ENCODE measurements around the gene EXOC3.

The EXOC3 gene

GRCh38 chr5:446066-446882 is 3.3 kb downstream of the EXOC3 start:
- POLR2A ChIA-PET: no interaction called here
- DNase-seq (ENCODE audit: low read depth, low spot score): no peak
- H3K4me3 ChIP-seq (ENCODE audit: low read depth, low read length): no peak overlapping the region
- CTCF ChIA-PET: interaction anchor here (0.8 to 5.3 kb wide), 30 partner anchors 9 to 1199 kb away, joined by 3 to 45 read pairs (median 4); partner anchors contain the start of gene AHRR
- no peak for TF ChIP-seq CTCF (IDR thresholded peaks at IDR 0.05; ENCODE audit: insufficient read depth, low read length, missing control alignments)

GRCh38 chr5:446883-447263 is 3.9 kb downstream of the EXOC3 start:
- ChIA-PET CTCF (interaction anchor here (0.8 to 5.3 kb wide), 30 partner anchors 9 to 1199 kb away, joined by 3 to 45 read pairs (median 4); partner anchors contain the start of gene AHRR), POLR2A (no interaction called here)
- no peak for DNase-seq (ENCODE audit: low read depth, low spot score)
- peak; percentile 46 for TF ChIP-seq CTCF (IDR thresholded peaks at IDR 0.05; ENCODE audit: insufficient read depth, low read length, missing control alignments)
- H3K4me3 ChIP-seq (ENCODE audit: low read depth, low read length): no peak overlapping the region

- TF ChIP-seq CTCF (IDR thresholded peaks at IDR 0.05; ENCODE audit: insufficient read depth, low read length, missing control alignments): no peak
- no peak overlapping the region for H3K4me3 ChIP-seq (ENCODE audit: low read depth, low read length)
- CTCF ChIA-PET: interaction anchor here (0.9 to 5.3 kb wide), 21 partner anchors 10 to 458 kb away, joined by 3 to 45 read pairs (median 5); partner anchors contain the start of gene AHRR
- no peak for DNase-seq (ENCODE audit: low read depth, low spot score)
- POLR2A ChIA-PET: no interaction called here
Observed at GRCh38 chr5:447501-447900, 4.5 kb downstream of the EXOC3 start.

- ChIA-PET POLR2A (no interaction called here), CTCF (interaction anchor here (0.7 to 5.3 kb wide), 9 partner anchors 8 to 719 kb away, joined by 3 to 45 read pairs (median 5); no protein-coding TSS in a partner anchor)
- DNase-seq (ENCODE audit: low read depth, low spot score): no peak
Observed at GRCh38 chr5:448061-448765, 5.2 kb downstream of the EXOC3 start.

GRCh38 chr5:448766-449090 is 5.8 kb downstream of the EXOC3 start:
- CTCF ChIA-PET: interaction anchor here (0.7 to 5.3 kb wide), 6 partner anchors 9 to 719 kb away, joined by 3 to 45 read pairs (median 4); no protein-coding TSS in a partner anchor
- POLR2A ChIA-PET: no interaction called here
- H3K4me3 ChIP-seq (ENCODE audit: low read depth, low read length): no peak overlapping the region
- no peak for DNase-seq (ENCODE audit: low read depth, low spot score)
- no peak for TF ChIP-seq CTCF (IDR thresholded peaks at IDR 0.05; ENCODE audit: insufficient read depth, low read length, missing control alignments)

More at GRCh38 chr5:448061-448765, 5.2 kb downstream of the EXOC3 start:
- H3K4me3 ChIP-seq (ENCODE audit: low read depth, low read length): no peak overlapping the region
- no peak for TF ChIP-seq CTCF (IDR thresholded peaks at IDR 0.05; ENCODE audit: insufficient read depth, low read length, missing control alignments)

- POLR2A ChIA-PET: no interaction called here
- no peak for TF ChIP-seq CTCF (IDR thresholded peaks at IDR 0.05; ENCODE audit: insufficient read depth, low read length, missing control alignments)
- CTCF ChIA-PET: interaction anchor here (1.1 to 5.3 kb wide), 4 partner anchors 8 to 133 kb away, joined by 3 to 45 read pairs (median 4); no protein-coding TSS in a partner anchor
- H3K4me3 ChIP-seq (ENCODE audit: low read depth, low read length): no peak overlapping the region
- no peak for DNase-seq (ENCODE audit: low read depth, low spot score)
Observed at GRCh38 chr5:449151-449550, 6.2 kb downstream of the EXOC3 start.

Data from AG04449 (cell line).